H7 (cell line): ENCODE data around the gene DAP. TPM values are rescaled to one million over a fixed set of nuclear protein-coding genes. Genes with fewer than 3 reads are reported as not detected.

Experiments used
- DNase-seq: peaks from one replicate; pipeline ENCODE4 v3.0.0; 2012
- H3K27me3 ChIP-seq: 2 replicates; pipeline ENCODE4 v1.6.0; 2011; ENCODE audit warnings: mild to moderate bottlenecking, low read length; ENCODE audit not compliant: control insufficient read depth, insufficient read depth
- H3K36me3 ChIP-seq: replicated peaks from 2 replicates; pipeline ENCODE4 v1.5.1; 2011; ENCODE audit warnings: low read length; ENCODE audit not compliant: control insufficient read depth, insufficient read depth
- H3K4me3 ChIP-seq: 2 replicates; pipeline ENCODE4 v1.5.1; 2011; ENCODE audit warnings: low read depth, mild to moderate bottlenecking, control low read depth, low read length, moderate library complexity; ENCODE audit not compliant: insufficient read depth
- total RNA-seq: library from RNA; depleted of rRNA; stranded (reverse); fragments of >200 nt; shearing (Covaris generic); gene quantifications from 2 replicates; pipeline ENCODE4 v1.2.3, GENCODE V29; 2014

The DAP gene
- total RNA-seq, 1 experiment from 2014 or later: 10.5 TPM

DNA sequence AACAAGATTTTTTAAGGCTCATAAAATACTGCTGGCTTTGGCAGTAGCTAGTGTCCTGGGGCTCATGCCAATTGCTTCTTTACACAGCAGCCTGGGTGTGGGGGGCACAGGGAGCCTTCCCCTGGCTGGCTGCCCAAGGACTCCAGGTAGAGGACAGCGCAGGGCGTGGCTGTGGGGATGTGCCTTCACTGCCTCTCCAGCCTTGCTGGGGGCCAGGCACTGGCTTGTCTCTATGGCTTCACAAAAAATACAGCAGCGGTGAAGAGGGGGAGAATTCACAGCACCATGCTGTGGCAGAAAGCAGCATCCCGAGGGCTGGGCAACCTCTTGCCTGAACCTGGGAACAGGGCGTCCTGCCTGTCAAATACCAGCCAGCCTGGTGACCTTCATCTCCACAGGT, 57.4 kb downstream of the DAP start:
- Histone ChIP-seq H3K27me3 (no peaks in the 10 kb centered on the region), H3K4me3 (no peak overlapping the region), H3K36me3 (no peaks in the 10 kb centered on the region; the same call in 1 of the 2 replicates)
- DNase-seq: no peak

DNA sequence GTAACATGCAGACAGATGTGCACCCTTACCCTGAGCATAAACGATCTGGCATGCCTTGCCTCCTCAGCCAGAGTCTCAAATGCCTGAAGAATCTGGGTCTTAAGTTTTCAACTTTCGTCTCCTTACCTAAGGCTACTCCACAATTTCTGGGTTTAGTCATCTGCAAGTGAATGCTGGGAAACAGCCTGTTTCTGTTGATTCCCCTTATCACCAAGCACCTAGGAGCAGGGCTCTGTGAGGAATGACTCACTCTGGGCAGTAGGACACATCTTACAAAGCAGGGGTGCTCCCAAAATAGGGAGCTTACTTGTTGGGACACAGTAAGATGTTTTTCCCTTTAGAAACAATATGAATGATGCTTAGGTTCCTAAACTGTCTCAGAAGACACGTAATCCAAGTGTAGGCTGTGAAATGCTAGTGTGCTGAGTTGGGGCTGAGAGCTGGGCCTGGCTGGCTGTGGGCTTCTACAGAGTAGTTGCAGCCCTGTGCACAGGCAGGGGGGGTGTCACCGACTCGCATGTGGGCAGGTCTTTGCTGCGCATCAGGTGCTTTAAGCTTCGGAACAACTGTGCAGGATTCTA, 58.0 kb downstream of the DAP start:
- no peak for DNase-seq
- H3K27me3 ChIP-seq: no peaks in the 10 kb centered on the region
- H3K4me3 ChIP-seq: no peak overlapping the region
- no peaks in the 10 kb centered on the region; the same call in 1 of the 2 replicates for H3K36me3 ChIP-seq

DNA sequence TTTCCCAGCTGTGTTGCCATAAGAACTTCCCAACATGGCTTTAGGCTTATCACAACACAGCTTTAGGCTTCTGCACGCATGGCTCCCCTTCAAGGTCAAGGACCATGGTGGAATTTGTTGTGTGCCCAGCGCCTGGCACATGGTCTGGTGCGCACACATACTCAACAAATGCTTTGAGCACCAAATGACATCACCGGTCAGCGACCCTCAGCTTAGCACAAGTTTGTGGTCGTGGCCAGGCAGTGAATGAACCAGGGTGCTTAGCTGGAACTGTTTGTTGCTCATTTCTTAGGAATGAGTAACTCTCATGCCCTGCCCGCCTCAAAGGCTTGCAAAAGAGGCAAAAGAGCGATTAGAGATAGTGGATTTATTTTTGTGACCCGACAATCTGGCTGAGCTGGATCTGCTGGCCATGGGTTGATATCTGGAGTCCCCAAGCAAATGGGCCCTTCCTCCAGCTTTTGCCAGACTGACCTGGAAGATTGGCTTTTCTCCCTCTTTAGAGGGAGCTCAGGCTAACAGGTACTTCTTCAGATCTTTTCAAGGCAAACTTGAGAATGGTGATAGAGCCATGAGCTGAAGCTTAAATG, 58.9 kb downstream of the DAP start:
- H3K27me3 ChIP-seq: no peaks in the 10 kb centered on the region
- H3K4me3 ChIP-seq: no peak overlapping the region
- DNase-seq: no peak
- no peaks in the 10 kb centered on the region; the same call in 1 of the 2 replicates for H3K36me3 ChIP-seq

DNA sequence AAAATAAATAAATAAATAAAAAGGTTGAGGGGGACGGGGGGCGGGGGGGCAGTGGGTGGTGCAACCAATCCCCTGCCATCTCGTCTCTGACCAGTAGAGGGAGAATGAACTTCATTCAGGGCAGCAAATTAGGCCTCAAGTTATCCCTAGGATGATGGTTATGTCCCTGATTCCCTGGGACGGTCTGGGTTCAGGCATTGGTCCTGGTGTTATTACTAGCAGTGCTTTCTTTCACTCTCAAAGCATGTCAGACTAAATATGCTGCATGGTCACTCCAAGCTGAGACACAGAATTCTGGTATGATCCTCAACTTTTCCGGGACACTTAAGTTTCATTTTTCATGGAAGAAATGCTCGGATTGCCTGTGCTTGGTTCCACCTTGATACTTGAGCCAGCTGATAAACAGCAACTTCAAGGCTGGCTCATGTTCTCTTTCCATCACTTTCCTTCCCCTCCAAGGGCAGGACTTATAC, 59.4 kb downstream of the DAP start:
- Histone ChIP-seq H3K36me3 (no peaks in the 10 kb centered on the region), H3K4me3 (no peak overlapping the region), H3K27me3 (no peaks in the 10 kb centered on the region)
- DNase-seq: peak; percentile 87

DNA sequence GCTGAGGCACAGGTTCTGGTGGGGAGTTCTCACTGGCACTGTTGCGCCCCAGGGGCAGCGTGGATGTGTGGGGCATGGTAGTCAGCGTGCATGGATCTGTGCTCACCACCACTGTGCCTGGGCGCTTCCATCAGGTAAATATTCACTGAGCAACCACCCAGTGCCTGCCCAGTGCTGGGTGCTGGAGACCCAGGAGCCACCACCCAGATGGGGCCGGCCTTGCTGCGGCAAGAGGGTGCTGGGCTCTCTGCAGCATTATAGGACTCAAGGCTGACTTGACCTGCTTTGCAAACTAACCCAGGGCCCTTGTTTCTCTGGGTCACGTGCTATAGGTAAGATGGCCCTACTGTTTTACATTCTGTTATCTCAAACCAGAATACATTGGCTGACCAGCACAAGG, 60.5 kb downstream of the DAP start:
- no peaks in the 10 kb centered on the region for H3K36me3 ChIP-seq
- H3K27me3 ChIP-seq: no peaks in the 10 kb centered on the region
- no peak for DNase-seq
- no peak overlapping the region for H3K4me3 ChIP-seq

DNA sequence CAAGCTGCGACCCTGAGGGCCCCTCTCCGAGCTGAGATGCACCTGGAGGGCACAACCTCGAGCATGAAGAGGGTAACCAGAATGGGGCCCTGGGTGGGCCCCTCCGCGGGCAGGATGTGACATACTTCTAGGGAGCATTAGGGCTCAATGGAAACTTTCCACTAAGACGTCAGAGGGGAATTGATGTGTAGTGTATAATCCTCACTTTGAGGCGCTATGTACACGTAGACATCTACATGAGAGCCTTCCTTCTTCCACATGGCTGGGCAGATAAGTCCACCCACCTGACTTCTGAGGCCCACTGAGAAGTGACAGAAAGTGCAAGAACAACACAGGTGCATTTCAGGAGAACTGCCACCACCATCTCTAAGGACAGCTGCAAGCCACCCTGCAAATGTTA, 61.0 kb downstream of the DAP start:
- no peak for DNase-seq

DNA sequence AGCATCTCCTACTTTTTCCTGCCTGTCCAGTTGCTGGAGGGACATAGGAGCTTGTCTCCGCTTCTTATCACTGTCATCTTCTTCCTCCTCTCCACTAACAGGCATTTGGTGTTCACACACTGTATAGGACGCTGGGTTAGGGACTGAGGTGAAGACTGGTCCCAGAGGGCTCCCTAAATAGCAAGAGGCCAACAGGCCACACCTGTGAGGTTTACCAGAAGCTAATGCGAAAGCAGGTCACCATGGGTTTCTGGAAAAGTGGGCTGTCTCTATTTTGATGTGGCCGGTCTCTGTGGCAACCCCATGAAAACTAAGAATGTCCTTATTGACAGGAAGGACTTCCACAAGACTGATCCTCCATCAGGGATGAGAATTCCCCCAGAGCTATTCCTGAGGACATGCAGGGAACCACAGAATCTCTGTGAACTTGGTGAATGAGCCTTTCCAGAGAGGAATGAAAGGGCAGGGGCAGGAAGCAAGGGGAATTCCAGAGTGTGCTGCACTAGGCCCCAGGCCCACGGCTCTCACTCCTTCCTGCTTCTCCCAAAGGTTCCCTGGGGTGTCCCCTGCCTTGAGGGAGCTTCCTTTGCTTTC, 61.7 kb downstream of the DAP start:
- DNase-seq: no peak
- H3K36me3 ChIP-seq: no peaks in the 10 kb centered on the region
- H3K4me3 ChIP-seq: no peak overlapping the region
- H3K27me3 ChIP-seq: no peaks in the 10 kb centered on the region

More for the DNA sequence above, 61.0 kb downstream of the DAP start:
- Histone ChIP-seq H3K4me3 (no peak overlapping the region), H3K36me3 (no peaks in the 10 kb centered on the region), H3K27me3 (no peaks in the 10 kb centered on the region)

DNA sequence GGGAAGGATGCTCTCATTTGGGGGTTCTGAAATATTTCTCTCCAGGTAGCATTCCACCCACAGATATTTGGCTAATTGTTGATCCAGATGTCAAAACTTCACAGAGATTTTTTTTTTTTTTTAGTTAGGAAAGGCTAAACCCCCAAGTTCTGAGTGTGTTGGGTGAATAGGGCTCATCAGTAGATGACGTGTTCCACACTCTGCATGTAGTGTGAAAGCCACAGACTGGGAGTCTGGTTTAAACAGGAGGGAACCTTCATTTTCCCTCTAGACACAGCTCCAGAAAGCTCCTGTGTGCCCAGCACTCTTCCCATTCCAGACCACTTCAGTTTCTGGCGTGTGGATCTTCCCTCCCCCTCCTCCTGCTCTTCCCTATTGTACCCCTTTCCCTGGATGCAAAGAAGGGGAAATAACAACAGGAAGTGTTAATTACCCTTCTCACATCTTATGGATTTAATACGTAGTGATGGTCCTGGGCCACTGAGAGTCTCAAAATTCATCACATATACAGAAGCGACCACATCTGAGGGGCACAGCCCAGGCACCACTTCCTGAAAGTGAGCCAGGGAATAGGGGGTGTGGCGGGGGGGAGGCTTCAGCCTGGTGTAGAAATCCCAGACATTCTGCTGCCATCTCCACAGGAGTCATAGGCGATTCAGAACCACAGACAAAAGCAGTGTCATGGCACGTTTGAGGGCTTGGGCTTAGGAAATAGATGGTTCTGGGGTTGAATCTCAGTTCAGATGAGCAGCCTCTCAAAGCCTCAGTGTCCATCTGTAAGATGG, 65.1 kb downstream of the DAP start:
- DNase-seq: no peak
- no peaks in the 10 kb centered on the region for H3K27me3 ChIP-seq
- no peaks in the 10 kb centered on the region for H3K36me3 ChIP-seq
- no peak overlapping the region for H3K4me3 ChIP-seq

DNA sequence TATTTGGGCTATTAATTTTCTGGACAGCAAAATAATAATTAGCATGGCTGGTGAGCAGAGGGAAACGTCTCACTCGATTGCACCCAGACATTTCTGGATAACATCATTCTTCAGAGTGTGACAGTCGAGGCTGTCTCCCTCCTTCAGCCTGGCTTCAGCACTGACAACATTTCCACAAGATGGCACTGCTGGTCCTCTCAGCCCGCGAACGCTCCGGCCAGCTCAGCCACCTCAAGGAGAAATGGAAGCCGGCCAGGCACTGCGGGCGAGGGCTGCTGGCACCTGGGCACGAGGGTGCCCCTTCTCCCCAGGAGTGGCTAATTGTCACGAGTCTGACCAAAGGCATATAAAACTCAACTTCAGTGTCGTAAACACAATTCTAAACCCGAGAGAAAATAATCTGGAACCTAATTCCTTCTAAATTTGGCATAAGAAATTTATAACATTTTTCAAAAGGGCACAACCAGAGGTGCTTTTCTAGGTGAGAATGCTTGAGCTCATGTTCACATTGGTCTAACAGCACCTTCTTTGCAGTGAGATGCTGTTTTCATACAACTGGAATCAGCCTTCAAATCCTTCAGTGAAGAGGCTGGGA, 65.9 kb downstream of the DAP start:
- no peaks in the 10 kb centered on the region for H3K36me3 ChIP-seq
- no peaks in the 10 kb centered on the region for H3K27me3 ChIP-seq
- no peak overlapping the region for H3K4me3 ChIP-seq
- DNase-seq: peak; percentile 83

DNA sequence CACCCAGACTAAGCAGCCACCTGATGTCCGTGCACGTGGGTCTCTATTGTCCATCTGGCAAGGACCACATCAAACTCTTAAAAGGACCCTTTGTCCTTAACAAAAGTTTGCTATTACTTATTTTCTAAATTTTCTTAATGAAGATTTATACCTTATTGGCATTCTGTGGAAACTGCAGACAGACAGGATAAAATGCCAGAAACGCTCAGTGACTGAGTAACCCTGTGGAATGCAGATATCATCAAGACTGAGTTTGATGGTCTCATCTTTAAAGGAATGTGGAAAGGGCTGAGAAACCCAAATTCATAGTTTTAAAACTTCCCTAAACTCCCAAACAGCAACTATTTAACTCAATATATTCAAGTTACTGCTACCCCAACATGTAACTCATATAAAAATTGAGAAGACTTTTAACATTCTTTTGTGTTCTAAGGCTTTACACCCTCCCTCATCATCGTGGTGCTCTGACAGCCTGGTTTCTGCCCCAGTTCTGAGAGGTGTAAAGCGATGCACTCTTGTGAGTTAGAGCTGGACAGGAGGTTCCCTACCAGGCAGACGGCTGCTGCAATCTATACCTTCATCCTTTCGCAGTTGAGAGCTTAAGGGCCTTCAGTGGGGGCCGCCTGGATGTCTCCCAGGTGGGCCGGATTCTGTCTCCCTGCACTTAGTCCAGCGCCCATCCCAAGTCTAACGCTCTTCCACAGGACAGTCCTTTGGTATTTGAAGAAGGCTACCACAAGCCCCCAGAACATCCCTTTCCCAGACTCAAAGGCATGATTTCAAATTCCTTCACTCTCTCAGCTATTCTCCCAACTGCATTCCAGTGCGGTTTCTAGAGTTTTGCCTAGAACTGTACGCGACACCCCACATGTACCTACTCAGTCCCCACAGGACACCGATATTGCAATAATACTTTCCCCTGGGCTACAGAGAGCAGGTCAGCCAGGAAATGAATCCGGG, 68.9 kb downstream of the DAP start:
- Histone ChIP-seq H3K36me3 (no peaks in the 10 kb centered on the region), H3K27me3 (no peaks in the 10 kb centered on the region), H3K4me3 (no peak overlapping the region)
- no peak for DNase-seq

DNA sequence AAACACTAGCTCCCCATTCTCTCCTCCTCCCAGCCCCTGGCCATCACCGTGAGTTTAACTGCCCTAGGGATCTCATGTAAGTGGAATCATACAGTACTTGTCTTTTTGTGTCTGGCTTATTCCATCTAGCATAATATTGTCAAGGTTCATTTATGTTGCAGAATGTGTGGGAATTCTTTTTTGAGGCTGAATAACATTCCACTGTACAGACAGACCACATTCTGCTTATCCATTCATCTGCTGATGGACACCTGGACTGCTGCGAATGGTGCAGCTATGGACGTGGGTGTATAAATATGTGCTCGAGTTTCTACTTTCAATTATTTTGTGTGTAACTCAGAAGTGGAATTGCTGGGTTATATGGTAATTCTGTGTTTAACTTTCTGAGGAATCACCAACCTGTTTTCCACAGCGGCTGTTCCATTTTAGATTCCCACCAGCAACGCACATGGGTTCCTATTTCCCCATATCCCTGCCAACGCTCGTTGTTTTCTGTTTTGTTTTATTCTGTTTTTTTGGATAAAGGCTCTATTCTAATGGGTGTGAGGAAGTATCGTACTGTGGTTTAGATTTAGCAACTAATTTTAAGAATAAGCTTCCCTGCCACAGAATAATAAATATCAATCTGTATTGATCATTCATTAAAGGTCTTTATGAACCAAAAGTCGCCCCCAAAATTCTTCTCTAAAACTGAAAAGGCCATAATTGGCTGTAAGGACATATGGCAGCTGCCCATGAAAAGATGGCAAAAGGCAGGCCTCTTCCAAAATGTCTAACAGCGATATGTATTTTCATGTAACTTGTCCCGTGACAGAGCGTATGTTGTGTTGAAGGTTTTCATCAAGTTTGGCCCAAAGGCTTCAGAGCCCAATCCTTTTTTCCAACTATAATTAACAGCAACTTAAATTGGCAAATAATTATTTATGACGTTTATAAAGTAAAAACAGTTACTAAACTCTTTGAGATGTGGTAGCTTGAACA, 70.3 kb downstream of the DAP start:
- no peak for DNase-seq
- no peaks in the 10 kb centered on the region; the same call in 1 of the 2 replicates for H3K36me3 ChIP-seq
- no peaks in the 10 kb centered on the region for H3K27me3 ChIP-seq
- H3K4me3 ChIP-seq: no peak overlapping the region

DNA sequence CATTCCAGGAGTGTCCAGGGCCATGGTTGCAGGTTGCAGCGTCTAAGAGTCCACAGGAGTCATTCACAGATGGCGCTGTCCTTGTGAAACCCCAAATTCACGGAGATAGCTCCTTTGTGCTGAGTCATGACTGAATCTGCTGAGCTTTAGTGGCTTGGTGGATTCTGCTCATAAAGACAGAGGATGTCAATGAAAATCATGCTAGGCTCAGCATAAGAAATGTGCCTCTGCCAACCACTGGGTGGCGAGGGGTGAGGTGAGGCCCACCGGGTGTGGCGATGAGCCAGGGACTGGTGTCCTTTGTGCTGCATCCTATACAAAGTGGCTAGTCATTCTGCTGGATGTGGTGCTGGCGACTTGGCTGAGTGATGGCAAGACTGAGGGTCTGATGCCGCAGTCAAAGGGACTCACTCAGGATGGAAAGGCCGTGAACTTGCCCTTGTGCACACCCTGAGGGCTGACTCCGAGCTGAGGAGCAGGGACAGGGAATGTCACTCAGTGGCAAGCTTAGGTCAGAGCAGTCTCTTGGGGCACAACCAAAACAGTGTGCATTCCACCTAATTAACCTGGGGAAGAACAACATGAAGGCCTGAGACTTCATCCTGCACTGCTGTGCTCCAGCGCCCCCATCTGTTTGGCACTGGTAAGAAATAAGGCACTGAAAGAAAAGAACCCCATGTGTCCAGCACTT, 71.5 kb downstream of the DAP start:
- DNase-seq: peak; percentile 84
- Histone ChIP-seq H3K36me3 (no peaks in the 10 kb centered on the region; the same call in 1 of the 2 replicates), H3K27me3 (no peaks in the 10 kb centered on the region), H3K4me3 (no peak overlapping the region)
